ENCODE results near the gene TMED10. TPM values are rescaled to one million over a fixed set of nuclear protein-coding genes. Genes with fewer than 3 reads are reported as not detected.
A peak's percentile ranks its signal among the peaks of the same experiment; 100 is the strongest.

Gene TMED10
- total and polyA plus RNA-seq, 2 donors (not counting 3 experiments of a cell fraction or from before 2014, with no cell fraction given): 338 to 342 TPM

- ChIA-PET POLR2A (no interaction called here), CTCF (no interaction called here)
- intact Hi-C loops (cut with micrococcal nuclease) (no loop called here), dilution Hi-C loops (cut with MboI; ENCODE audit: extremely low pct_ligation_motif_present, low sequenced_read_pairs) (no loop called here)
- peaks cover 48% of the 10 kb centered on the region for H3K79me2 ChIP-seq (ENCODE audit: control insufficient read depth, insufficient read depth, low read length)
- no peak overlapping the region for H3K4me2 ChIP-seq (ENCODE audit: insufficient read depth, low read length)
- no peaks in the 10 kb centered on the region for H3K27me3 ChIP-seq (ENCODE audit: control insufficient read depth in 2 of 2, insufficient read depth in 2 of 2, low read length in 2 of 2)
- peaks cover 5 to 9% of the 10 kb centered on the region in 2 experiments for H3K36me3 ChIP-seq (ENCODE audit: control insufficient read depth in 2 of 2, extremely low read depth in 1 of 2, insufficient read depth in 2 of 2, low read length in 2 of 2)
- H2AFZ ChIP-seq (ENCODE audit: low read depth, low read length): no peak overlapping the region
- H3K9ac ChIP-seq (replicated peaks; ENCODE audit: extremely low read depth, insufficient read depth, low read length): no peak overlapping the region
- BruUV-seq (replicated peaks): no TSS peak
- no peaks in the 10 kb centered on the region for H3K4me1 ChIP-seq (ENCODE audit: control insufficient read depth, extremely low read depth, insufficient read depth, low read length)
- no peaks in the 10 kb centered on the region for H4K20me1 ChIP-seq (replicated peaks; ENCODE audit: control insufficient read depth, extremely low read depth, insufficient read depth, low read length)
- H3K9me3 ChIP-seq (replicated peaks; ENCODE audit: control insufficient read depth, insufficient read depth, low read length): no peaks in the 10 kb centered on the region
- DNase-seq (ENCODE audit: low read depth, low spot score): no peak
- no peak overlapping the region for H3K27ac ChIP-seq (ENCODE audit: insufficient read depth, low read depth, low read length)
- H3K9me1 ChIP-seq (replicated peaks; ENCODE audit: control insufficient read depth, extremely low read depth, insufficient read depth, low read length): no peaks in the 10 kb centered on the region
- no peak overlapping the region for H3K4me3 ChIP-seq (replicated peaks in 1 of 3; ENCODE audit: insufficient read depth in 1 of 3, low read depth in 1 of 3, low read length in 3 of 3)
- FAIRE-seq: no peak
- TF ChIP-seq GATA2 (IDR thresholded peaks at IDR 0.05; ENCODE audit: insufficient read depth, insufficient read length, low read depth, low read length) (no peak), EZH2 (IDR thresholded peaks at IDR 0.05; ENCODE audit: borderline replicate concordance, low read depth, low read length, severe bottlenecking) (no peak), CTCF (IDR thresholded peaks at IDR 0.05; ENCODE audit: extremely low read depth in 1 of 2, insufficient read depth in 1 of 2, low read depth in 1 of 2, low read length in 2 of 2) (no peak)
These were observed 26.3 kb downstream of the TMED10 start for GRCh38 chr14:75150150-75150549.

GRCh38 chr14:75147423-75148071 is 28.9 kb downstream of the TMED10 start:
- dilution Hi-C loops (cut with MboI; ENCODE audit: extremely low pct_ligation_motif_present, low sequenced_read_pairs) (loop anchor here (25.0 kb wide), 1 partner anchor 140 kb away; the partner anchor contains the start of gene FOS), intact Hi-C loops (cut with micrococcal nuclease) (no loop called here)
- DNase-seq (ENCODE audit: low read depth, low spot score) (peak; percentile 66), FAIRE-seq (peak; percentile 71)
- Histone ChIP-seq H3K9ac (replicated peaks; ENCODE audit: extremely low read depth, insufficient read depth, low read length) (no peak overlapping the region), H3K9me3 (replicated peaks; ENCODE audit: control insufficient read depth, insufficient read depth, low read length) (no peaks in the 10 kb centered on the region), H3K4me3 (replicated peaks in 1 of 3; ENCODE audit: insufficient read depth in 1 of 3, low read depth in 1 of 3, low read length in 3 of 3) (no peak overlapping the region), H2AFZ (ENCODE audit: low read depth, low read length) (no peak overlapping the region), H3K27ac (ENCODE audit: insufficient read depth, low read depth, low read length) (peak overlapping the region; percentile 22), H3K4me1 (ENCODE audit: control insufficient read depth, extremely low read depth, insufficient read depth, low read length) (no peaks in the 10 kb centered on the region), H4K20me1 (replicated peaks; ENCODE audit: control insufficient read depth, extremely low read depth, insufficient read depth, low read length) (no peaks in the 10 kb centered on the region), H3K27me3 (ENCODE audit: control insufficient read depth in 2 of 2, insufficient read depth in 2 of 2, low read length in 2 of 2) (no peaks in the 10 kb centered on the region), H3K36me3 (ENCODE audit: control insufficient read depth in 2 of 2, extremely low read depth in 1 of 2, insufficient read depth in 2 of 2, low read length in 2 of 2) (peaks cover 5 to 13% of the 10 kb centered on the region in 2 experiments), H3K79me2 (ENCODE audit: control insufficient read depth, insufficient read depth, low read length) (peaks cover 51% of the 10 kb centered on the region), H3K4me2 (ENCODE audit: insufficient read depth, low read length) (no peak overlapping the region), H3K9me1 (replicated peaks; ENCODE audit: control insufficient read depth, extremely low read depth, insufficient read depth, low read length) (no peaks in the 10 kb centered on the region)
- no TSS peak for BruUV-seq (replicated peaks)
- TF ChIP-seq MYC (IDR thresholded peaks at IDR 0.05; ENCODE audit: low read depth, low read length) (no peak), CTCF (IDR thresholded peaks at IDR 0.05; ENCODE audit: extremely low read depth in 1 of 2, insufficient read depth in 1 of 2, low read depth in 1 of 2, low read length in 2 of 2) (peak; percentile 17 to 60), GATA2 (IDR thresholded peaks at IDR 0.05; ENCODE audit: insufficient read depth, insufficient read length, low read depth, low read length) (no peak), JUN (IDR thresholded peaks at IDR 0.05; ENCODE audit: borderline replicate concordance, insufficient read depth, insufficient read length, low read depth) (no peak), POLR2AphosphoS5 (IDR thresholded peaks at IDR 0.05; ENCODE audit: insufficient read depth, low read depth, low read length) (no peak), POLR2A (IDR thresholded peaks at IDR 0.05; ENCODE audit: low read depth, low read length) (no peak), MAX (IDR thresholded peaks at IDR 0.05; ENCODE audit: insufficient read depth, insufficient read length) (no peak)
- ChIA-PET CTCF (interaction anchor here (0.8 to 1.1 kb wide), 3 partner anchors 111 to 129 kb away, joined by 3 to 4 read pairs (median 3); no protein-coding TSS in a partner anchor), POLR2A (no interaction called here)
